ENCODE data around the gene PTPRT. TPM values are rescaled to one million over a fixed set of nuclear protein-coding genes. Genes with fewer than 3 reads are reported as not detected.

Gene PTPRT
- total and polyA plus RNA-seq, 2 donors (not counting 1 experiment from before 2014, with no cell fraction given): not detected

DNA sequence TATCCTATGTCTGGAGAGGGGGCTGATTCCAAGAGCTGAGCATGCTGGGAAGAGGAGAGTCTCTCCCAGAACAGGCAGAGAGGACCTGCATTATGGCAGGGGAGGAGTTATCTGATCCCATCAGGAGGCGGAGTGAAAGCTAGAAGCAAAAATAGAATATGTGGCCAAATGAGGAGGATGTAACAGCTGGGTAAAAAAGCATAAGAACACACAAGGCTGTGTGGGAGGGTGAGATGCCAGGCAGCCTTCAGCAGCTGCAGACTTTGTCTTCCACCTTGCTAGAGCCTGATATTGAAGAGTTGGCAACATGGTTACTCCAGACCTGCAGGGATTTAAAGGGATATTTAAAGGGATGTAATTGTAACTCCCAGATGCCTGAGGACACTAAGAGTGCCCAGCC is 167.1 kb downstream of the PTPRT start:
- DNase-seq (ENCODE audit: low read depth in 2 of 2): no peak
- TF ChIP-seq, protein P1, sequence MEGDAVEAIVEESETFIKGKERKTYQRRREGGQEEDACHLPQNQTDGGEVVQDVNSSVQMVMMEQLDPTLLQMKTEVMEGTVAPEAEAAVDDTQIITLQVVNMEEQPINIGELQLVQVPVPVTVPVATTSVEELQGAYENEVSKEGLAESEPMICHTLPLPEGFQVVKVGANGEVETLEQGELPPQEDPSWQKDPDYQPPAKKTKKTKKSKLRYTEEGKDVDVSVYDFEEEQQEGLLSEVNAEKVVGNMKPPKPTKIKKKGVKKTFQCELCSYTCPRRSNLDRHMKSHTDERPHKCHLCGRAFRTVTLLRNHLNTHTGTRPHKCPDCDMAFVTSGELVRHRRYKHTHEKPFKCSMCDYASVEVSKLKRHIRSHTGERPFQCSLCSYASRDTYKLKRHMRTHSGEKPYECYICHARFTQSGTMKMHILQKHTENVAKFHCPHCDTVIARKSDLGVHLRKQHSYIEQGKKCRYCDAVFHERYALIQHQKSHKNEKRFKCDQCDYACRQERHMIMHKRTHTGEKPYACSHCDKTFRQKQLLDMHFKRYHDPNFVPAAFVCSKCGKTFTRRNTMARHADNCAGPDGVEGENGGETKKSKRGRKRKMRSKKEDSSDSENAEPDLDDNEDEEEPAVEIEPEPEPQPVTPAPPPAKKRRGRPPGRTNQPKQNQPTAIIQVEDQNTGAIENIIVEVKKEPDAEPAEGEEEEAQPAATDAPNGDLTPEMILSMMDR (conservative IDR thresholded peaks at IDR 0.05 in 1 of 2, IDR thresholded peaks at IDR 0.05 in 1 of 2; ENCODE audit: low read depth in 1 of 2, low read length in 2 of 2): no peak
- no peak for TF ChIP-seq EZH2 (IDR thresholded peaks at IDR 0.05; ENCODE audit: low read length, missing control alignments)
- Histone ChIP-seq H3K4me2 (ENCODE audit: extremely low read depth, insufficient read depth, low read length) (no peak overlapping the region), H3K4me3 (replicated peaks in 1 of 4; ENCODE audit: control extremely low read depth in 1 of 4, insufficient read depth in 1 of 4, low read depth in 3 of 4, low read length in 4 of 4) (no peak overlapping the region), H3K27ac (ENCODE audit: insufficient read depth, low read length) (no peak overlapping the region), H3K4me1 (ENCODE audit: control insufficient read depth, extremely low read depth, insufficient read depth, low read length) (no peaks in the 10 kb centered on the region), H3K79me2 (ENCODE audit: control insufficient read depth, insufficient read depth, low read length) (no peaks in the 10 kb centered on the region), H3K9me3 (ENCODE audit: control insufficient read depth, insufficient read depth, low read depth, low read length) (no peaks in the 10 kb centered on the region), H3K9ac (ENCODE audit: insufficient read depth, low read length) (no peak overlapping the region), H2AFZ (ENCODE audit: low read length) (no peak overlapping the region), H4K20me1 (ENCODE audit: control insufficient read depth, extremely low read depth, insufficient read depth, low read length) (no peaks in the 10 kb centered on the region), H3K36me3 (ENCODE audit: control insufficient read depth, insufficient read depth, low read length) (no peaks in the 10 kb centered on the region), H3K27me3 (ENCODE audit: control insufficient read depth, insufficient read depth, low read length) (no peaks in the 10 kb centered on the region)

DNA sequence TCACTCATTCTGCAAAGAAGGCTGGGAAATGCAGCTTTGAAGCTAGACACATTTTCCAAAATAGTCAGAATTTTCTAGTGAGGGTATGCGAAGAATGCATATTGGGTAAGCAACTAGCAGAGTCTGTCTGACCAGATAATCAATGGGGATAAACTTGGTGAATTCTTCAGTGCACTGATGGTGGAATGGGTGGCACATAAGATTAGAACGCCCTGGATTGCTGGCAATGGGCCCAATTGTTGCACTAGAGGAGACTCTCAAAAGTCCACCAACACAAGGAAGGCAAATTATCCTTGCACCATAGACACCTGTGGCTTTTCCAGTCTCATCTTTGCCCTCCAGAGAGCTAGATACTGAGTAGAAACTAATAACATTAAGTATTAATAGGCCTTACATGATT is 167.6 kb downstream of the PTPRT start:
- Histone ChIP-seq H3K9me3 (ENCODE audit: control insufficient read depth, insufficient read depth, low read depth, low read length) (no peaks in the 10 kb centered on the region), H3K27me3 (ENCODE audit: control insufficient read depth, insufficient read depth, low read length) (no peaks in the 10 kb centered on the region), H4K20me1 (ENCODE audit: control insufficient read depth, extremely low read depth, insufficient read depth, low read length) (no peaks in the 10 kb centered on the region)

DNA sequence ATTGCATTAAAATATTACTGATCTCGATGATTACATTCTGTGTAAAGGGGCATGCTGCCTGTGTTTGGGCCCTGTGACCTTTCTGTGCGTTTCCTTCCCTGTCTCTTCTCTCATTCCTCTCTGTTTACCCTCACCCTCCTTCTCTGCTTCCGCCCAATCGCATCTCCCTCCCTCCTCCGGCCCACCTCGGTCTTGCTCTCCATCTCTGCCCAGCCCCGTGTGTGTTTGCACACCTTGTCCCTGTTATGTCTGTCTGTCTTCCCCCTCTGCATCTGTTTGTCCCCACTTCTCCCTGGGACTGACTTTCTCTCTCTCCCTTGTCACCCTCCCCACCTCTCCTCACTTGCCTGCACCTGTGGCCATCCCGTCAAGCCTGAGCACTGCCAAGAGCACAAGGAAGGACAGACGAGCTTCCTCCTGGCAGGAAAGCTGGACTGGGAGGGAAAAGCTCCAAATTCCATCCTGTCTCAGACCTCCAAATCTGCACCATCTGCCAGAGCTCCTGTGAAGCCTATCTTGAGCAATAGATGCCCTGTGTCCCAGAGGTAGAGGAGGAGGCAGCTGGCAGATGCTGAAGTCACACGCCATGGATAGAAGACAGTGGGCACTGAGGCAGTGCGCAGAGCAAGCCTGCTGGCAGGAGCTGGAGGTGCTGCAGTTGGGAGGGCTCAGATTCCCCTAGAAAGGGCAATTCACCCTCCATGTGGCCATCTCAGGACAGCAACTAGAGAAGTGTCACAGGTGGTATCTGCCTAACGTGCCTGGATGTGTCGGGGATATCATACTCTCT is 172.3 kb downstream of the PTPRT start:
- H3K9me3 ChIP-seq (ENCODE audit: control insufficient read depth, insufficient read depth, low read depth, low read length): no peaks in the 10 kb centered on the region
- H2AFZ ChIP-seq (ENCODE audit: low read length): no peak overlapping the region
- no peaks in the 10 kb centered on the region for H4K20me1 ChIP-seq (ENCODE audit: control insufficient read depth, extremely low read depth, insufficient read depth, low read length)
- H3K27me3 ChIP-seq (ENCODE audit: control insufficient read depth, insufficient read depth, low read length): no peaks in the 10 kb centered on the region
- no peaks in the 10 kb centered on the region for H3K36me3 ChIP-seq (ENCODE audit: control insufficient read depth, insufficient read depth, low read length)
- no peak overlapping the region for H3K9ac ChIP-seq (ENCODE audit: insufficient read depth, low read length)
- H3K27ac ChIP-seq (ENCODE audit: insufficient read depth, low read length): no peak overlapping the region
- no peak overlapping the region for H3K4me3 ChIP-seq (replicated peaks in 1 of 4; ENCODE audit: control extremely low read depth in 1 of 4, insufficient read depth in 1 of 4, low read depth in 3 of 4, low read length in 4 of 4)
- no peaks in the 10 kb centered on the region for H3K4me1 ChIP-seq (ENCODE audit: control insufficient read depth, extremely low read depth, insufficient read depth, low read length)
- H3K4me2 ChIP-seq (ENCODE audit: extremely low read depth, insufficient read depth, low read length): no peak overlapping the region
- DNase-seq (ENCODE audit: low read depth in 2 of 2): no peak
- no peak for TF ChIP-seq EZH2 (IDR thresholded peaks at IDR 0.05; ENCODE audit: low read length, missing control alignments)
- TF ChIP-seq, protein P1 (conservative IDR thresholded peaks at IDR 0.05 in 1 of 2, IDR thresholded peaks at IDR 0.05 in 1 of 2; ENCODE audit: low read depth in 1 of 2, low read length in 2 of 2): no peak
- no peaks in the 10 kb centered on the region for H3K79me2 ChIP-seq (ENCODE audit: control insufficient read depth, insufficient read depth, low read length)

More for the DNA sequence above, 167.6 kb downstream of the PTPRT start:
- Histone ChIP-seq H3K4me2 (ENCODE audit: extremely low read depth, insufficient read depth, low read length) (no peak overlapping the region), H2AFZ (ENCODE audit: low read length) (no peak overlapping the region), H3K4me3 (replicated peaks in 1 of 4; ENCODE audit: control extremely low read depth in 1 of 4, insufficient read depth in 1 of 4, low read depth in 3 of 4, low read length in 4 of 4) (no peak overlapping the region), H3K79me2 (ENCODE audit: control insufficient read depth, insufficient read depth, low read length) (no peaks in the 10 kb centered on the region), H3K9ac (ENCODE audit: insufficient read depth, low read length) (no peak overlapping the region), H3K4me1 (ENCODE audit: control insufficient read depth, extremely low read depth, insufficient read depth, low read length) (no peaks in the 10 kb centered on the region), H3K36me3 (ENCODE audit: control insufficient read depth, insufficient read depth, low read length) (no peaks in the 10 kb centered on the region), H3K27ac (ENCODE audit: insufficient read depth, low read length) (no peak overlapping the region)
- TF ChIP-seq, protein P1 (conservative IDR thresholded peaks at IDR 0.05 in 1 of 2, IDR thresholded peaks at IDR 0.05 in 1 of 2; ENCODE audit: low read depth in 1 of 2, low read length in 2 of 2): no peak
- TF ChIP-seq EZH2 (IDR thresholded peaks at IDR 0.05; ENCODE audit: low read length, missing control alignments): no peak
- no peak for DNase-seq (ENCODE audit: low read depth in 2 of 2)
